Measurements from ENCODE around the gene CGB8.
A peak's percentile ranks its signal among the peaks of the same experiment; 100 is the strongest.
"Not testable (repeated sequence)": the region's sequence is repeated elsewhere in the genome, so short reads cannot be mapped to it uniquely, and the experiment has no call there.

The CGB8 gene

GRCh38 chr19:49029749-49030148 is 19.2 kb downstream of the CGB8 start:
- not testable (repeated sequence) for DNase-seq

DNA sequence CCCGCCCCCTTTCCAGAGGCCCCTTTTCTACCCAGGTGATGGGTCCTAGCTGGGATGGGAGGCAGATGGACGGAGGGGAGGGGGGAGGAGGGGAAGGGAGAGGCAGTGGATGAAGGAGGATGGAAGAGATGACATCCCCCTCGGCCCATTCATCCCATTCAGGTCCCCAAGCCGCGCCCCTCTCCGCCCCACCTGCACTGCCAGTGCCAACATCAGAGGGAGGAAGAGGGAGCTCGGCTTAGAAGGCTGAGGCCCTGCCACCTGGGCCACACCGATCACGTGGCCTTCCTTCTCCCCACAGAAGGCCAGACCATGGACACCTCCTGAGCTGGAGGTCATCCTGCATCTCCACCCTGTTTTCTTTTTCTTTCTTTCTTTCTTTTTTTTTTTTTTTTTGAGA is 20.2 kb downstream of the CGB8 start:
- not testable (repeated sequence) for DNase-seq

GRCh38 chr19:49025599-49025998 is 23.3 kb downstream of the CGB8 start:
- not testable (repeated sequence) for DNase-seq

DNA sequence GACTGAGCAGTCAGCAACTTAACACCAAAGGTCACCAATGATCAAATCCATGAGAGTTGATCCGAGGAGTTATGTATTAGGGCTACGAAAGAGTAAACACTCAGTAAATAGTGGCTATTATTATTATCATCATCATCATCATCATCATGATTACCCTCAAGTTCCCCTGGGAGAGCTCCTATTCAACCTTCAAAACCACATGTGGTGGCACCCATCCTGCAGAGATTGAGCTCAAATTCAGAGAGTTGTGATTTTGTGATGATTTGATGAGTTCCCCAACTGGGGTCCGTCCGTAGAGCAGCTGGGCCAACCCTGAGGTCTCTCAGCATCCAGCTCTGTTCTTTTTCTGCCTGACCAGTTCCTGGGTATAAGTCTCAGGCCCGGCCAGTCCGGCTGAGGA is 23.8 kb downstream of the CGB8 start:
- not testable (repeated sequence) for DNase-seq

- DNase-seq, result not testable (repeated sequence)
These were observed 24.7 kb downstream of the CGB8 start, which contains the start of gene CGB3 for GRCh38 chr19:49024233-49024632. Gene CGB3 (minus strand): TSS chr19:49024333. CDS start chr19:49023971, 362 bp downstream.

GRCh38 chr19:49022116-49022515 is 26.8 kb downstream of the CGB8 start:
- no peak for DNase-seq

GRCh38 chr19:49020931-49021895 is 27.7 kb downstream of the CGB8 start:
- no peak for DNase-seq

GRCh38 chr19:49020342-49020741 is 28.6 kb downstream of the CGB8 start:
- no peak for DNase-seq

GRCh38 chr19:49019242-49019932 is 29.5 kb downstream of the CGB8 start:
- peak; percentile 60 for DNase-seq

DNA sequence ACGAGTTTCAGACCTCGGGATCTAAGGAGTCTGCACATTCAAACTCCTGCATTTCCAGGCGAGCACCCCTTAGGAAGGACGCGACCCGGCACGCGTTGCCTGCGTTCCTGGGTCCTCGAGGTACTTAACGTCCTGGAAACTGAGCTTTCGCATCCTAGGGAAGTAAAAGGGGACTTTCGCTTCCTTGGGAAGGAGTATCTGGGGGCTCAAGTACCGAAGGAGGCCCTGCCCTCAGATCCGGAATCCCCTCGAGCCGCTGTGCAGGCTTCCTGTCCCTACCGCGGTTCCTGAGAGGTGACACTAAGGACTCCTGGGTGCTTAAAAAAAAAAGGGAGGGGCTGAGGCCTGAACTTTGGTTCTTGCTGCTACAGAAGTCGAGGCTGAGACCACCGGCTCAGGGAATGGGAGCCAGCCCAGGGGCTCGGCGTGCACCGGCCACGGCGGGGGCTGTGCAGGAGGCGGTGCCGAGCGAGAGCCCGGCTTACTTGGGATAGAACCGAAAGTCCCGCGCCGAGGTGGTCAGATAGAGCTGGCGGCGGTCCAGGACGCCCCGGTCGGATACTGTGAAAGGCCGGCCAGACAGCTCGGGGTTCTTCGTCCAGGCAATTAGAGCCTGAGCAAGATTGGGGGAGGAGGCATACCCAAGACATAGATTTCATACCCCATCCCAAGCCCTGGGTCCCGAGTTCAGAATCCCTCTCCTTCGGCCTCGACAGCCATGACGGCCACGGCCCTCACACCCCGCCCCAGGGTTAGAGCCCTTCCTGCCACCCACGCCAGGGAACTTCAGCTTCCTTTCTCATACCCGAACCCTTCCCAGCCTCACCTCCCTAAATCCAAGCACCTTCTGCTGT is 30.3 kb downstream of the CGB8 start:
- not testable (repeated sequence) for DNase-seq

- peak; percentile 64 for DNase-seq
These were observed 31.1 kb downstream of the CGB8 start for GRCh38 chr19:49017666-49018351.

DNA sequence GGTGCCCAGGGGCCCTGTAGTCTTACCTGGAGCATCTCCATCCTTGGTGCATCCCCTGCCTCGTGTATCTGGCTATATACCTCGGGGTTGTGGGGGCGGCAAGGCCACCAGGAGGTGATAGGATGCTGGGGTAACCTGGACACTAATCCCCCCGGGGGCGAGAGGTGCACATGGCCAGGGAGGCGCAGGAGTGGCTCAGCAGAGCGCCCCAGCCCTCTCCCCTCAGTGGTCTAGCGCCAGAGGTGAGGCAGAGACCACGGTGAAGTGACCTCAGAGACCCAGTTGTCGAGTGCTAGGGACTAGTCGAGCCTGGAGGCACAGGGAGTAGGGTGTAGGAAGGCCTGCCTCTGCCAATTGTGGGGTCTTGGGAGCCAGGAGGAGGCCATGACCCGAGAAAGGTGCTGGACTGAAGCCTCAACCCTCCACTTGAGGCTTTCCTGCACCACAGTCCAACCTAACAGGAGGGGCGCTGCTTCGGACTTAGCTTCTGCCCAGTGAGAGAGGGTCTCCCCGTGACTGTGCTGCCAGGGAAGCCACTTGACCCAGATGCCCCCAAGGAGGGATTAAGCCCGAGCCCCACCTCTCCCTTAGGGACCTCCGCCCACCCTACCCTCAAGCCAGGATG is 31.8 kb downstream of the CGB8 start, which contains the start of gene LHB:
LHB (minus strand) TSS at position 51 of the 625 bp plus-strand sequence; CDS start at position 41, 10 bp downstream.
- no peak for DNase-seq

GRCh38 chr19:49016067-49016839 is 32.7 kb downstream of the CGB8 start:
- DNase-seq, result no peak

- no peak for DNase-seq
These were observed 34.0 kb downstream of the CGB8 start for GRCh38 chr19:49014870-49015255.

DNA sequence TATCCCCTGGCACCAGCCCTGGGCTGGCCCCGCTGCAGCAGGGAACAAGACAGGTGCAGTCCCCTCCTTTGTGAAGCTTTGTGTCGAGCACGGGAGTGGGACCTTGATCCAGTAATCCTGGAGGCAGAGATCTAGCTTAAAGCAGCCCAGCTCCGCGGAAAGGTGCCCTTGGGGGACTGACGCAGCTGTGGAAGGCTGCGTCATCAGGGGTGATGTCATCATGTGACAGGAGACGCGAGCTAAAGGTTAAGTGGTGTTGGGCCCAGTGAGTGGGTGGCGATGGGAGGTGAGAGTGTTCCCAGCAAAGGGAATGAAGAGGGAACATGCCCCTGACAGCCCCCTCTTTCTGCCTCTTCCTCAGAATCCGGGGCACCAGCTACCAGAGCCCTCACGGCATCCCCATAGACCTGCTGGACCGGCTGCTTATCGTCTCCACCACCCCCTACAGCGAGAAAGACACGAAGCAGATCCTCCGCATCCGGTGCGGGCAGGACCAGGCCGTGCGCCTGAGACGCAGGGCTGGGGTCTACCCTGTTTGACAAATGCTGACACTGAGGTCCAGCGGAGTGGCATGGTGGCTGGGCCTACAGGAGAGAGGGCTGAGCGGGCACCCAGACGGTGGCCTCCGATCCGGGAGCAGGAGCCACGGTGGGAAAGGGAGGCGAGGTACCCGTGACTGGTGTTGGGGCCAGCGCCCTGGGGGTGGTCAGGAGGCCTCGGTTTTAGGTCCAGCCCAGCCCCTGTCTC is 34.6 kb downstream of the CGB8 start:
- DNase-seq, result no peak

- DNase-seq, result no peak
These were observed 37.7 kb downstream of the CGB8 start for GRCh38 chr19:49011194-49011593.

DNA sequence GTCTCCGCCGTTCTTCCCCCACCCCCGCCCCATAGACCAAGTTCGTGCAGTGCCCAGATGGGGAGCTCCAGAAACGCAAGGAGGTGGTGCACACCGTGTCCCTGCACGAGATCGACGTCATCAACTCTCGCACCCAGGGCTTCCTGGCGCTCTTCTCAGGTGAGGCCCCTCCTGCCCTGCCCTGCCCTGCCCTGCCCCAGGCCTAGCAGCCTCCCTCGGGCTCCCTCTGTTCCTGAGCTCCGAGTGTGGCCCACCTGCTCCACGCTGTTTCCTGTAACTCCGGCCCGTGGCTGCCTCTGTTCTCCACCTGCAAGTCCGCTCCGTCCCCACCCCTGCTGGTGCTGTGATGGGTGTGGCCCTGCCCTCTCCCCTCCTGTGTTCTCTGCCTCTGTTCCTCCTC is 38.5 kb downstream of the CGB8 start:
- DNase-seq, result no peak

DNA sequence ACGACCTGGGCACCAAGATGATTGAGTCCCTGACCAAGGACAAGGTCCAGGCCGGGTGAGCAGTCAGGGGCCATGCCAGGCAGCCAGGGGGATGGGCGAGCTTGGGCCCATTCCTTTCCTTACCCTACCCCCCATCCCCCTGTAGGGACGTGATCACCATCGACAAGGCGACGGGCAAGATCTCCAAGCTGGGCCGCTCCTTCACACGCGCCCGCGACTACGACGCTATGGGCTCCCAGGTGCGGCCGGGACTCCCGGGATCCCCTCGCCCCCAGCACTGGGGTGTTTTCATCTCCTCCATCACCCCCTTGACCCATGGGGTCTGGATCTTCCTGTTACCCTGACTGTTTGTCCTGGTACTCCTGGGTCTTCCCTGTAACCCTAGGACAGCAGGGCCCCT is 39.1 kb downstream of the CGB8 start:
- DNase-seq, result no peak

DNA sequence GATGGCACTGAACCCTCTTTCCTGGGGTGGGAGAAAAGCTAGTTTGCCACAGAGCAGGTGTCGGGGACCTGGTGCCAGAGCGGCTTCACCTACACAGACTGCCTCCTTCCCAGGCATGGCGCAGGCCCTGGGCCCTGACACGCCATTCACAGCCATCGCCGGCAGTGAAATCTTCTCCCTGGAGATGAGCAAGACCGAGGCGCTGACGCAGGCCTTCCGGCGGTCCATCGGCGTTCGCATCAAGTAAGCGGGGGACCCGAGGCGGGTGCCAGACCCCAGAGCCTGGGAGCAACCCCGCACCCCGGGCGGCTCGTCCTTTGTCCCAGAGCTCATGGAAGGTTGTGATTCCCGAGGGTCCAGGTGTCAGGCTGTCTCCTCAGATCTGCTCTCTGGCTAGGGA is 42.0 kb downstream of the CGB8 start:
- no peak for DNase-seq

GRCh38 chr19:49004964-49005614 is 43.8 kb downstream of the CGB8 start:
- no peak for DNase-seq
